GM18909 (cell line): ENCODE results near the gene BCL2L15.

Experiments used
- ATAC-seq: cut with Tn5 transposase; IDR thresholded peaks from one replicate; pipeline ENCODE4 v1.9.1; 2021; ENCODE audit warnings: mild to moderate bottlenecking; ENCODE audit not compliant: unreplicated experiment, poor library complexity

The BCL2L15 gene

GRCh38 chr1:113836534-113836933 lies 50.8 kb downstream of the BCL2L15 start:
- no peak for ATAC-seq

GRCh38 chr1:113835686-113836290 lies 51.6 kb downstream of the BCL2L15 start:
- ATAC-seq: no peak

- no peak for ATAC-seq
Observed at GRCh38 chr1:113834716-113835115, 52.7 kb downstream of the BCL2L15 start.
